ENCODE results near the gene GON4L.
"Not testable (repeated sequence)": the region's sequence is repeated elsewhere in the genome, so short reads cannot be mapped to it uniquely, and the experiment has no call there.

Gene GON4L

GRCh38 chr1:155773221-155773620 lies 83.8 kb downstream of the GON4L start:
- Histone ChIP-seq H3K27me3 (ENCODE audit: insufficient read depth, low read depth) (no peaks in the 10 kb centered on the region), H3K27ac (no peak overlapping the region), H2AFZ (ENCODE audit: low read depth) (no peak overlapping the region), H3K36me3 (ENCODE audit: insufficient read depth) (peaks cover 12% of the 10 kb centered on the region; the same call in 1 of the 2 replicates), H3K4me3 (IDR thresholded peaks at IDR 0.05; ENCODE audit: insufficient read depth, low read depth, low read length) (no peak overlapping the region), H3K79me2 (ENCODE audit: insufficient read depth, low read depth) (no peaks in the 10 kb centered on the region), H3K4me2 (no peak overlapping the region), H4K20me1 (ENCODE audit: insufficient read depth) (no peaks in the 10 kb centered on the region), H3K4me1 (ENCODE audit: low read depth, poor library complexity, severe bottlenecking) (no peaks in the 10 kb centered on the region), H3K9ac (no peak overlapping the region)
- TF ChIP-seq CTCF (conservative IDR thresholded peaks at IDR 0.05; ENCODE audit: low read depth, low read length): no peak

- peaks cover 20% of the 10 kb centered on the region; the same call in 1 of the 2 replicates for H3K36me3 ChIP-seq (ENCODE audit: insufficient read depth)
- H3K27ac ChIP-seq: no peak overlapping the region
Observed at GRCh38 chr1:155769257-155769656, 87.8 kb downstream of the GON4L start.

GRCh38 chr1:155767399-155767989 lies 89.5 kb downstream of the GON4L start:
- not testable (repeated sequence) for H3K27ac ChIP-seq; H2AFZ ChIP-seq (ENCODE audit: low read depth); H4K20me1 ChIP-seq (ENCODE audit: insufficient read depth); H3K9ac ChIP-seq; H3K4me2 ChIP-seq; H3K4me3 ChIP-seq (IDR thresholded peaks at IDR 0.05; ENCODE audit: insufficient read depth, low read depth, low read length); H3K27me3 ChIP-seq (ENCODE audit: insufficient read depth, low read depth); H3K4me1 ChIP-seq (ENCODE audit: low read depth, poor library complexity, severe bottlenecking); H3K79me2 ChIP-seq (ENCODE audit: insufficient read depth, low read depth)
- peaks cover 15% of the 10 kb centered on the region; the same call in 1 of the 2 replicates for H3K36me3 ChIP-seq (ENCODE audit: insufficient read depth)

More at GRCh38 chr1:155769257-155769656, 87.8 kb downstream of the GON4L start:
- Histone ChIP-seq H3K27me3 (ENCODE audit: insufficient read depth, low read depth) (no peaks in the 10 kb centered on the region), H3K4me2 (no peak overlapping the region), H2AFZ (ENCODE audit: low read depth) (no peak overlapping the region), H4K20me1 (ENCODE audit: insufficient read depth) (no peaks in the 10 kb centered on the region), H3K79me2 (ENCODE audit: insufficient read depth, low read depth) (no peaks in the 10 kb centered on the region), H3K9ac (no peak overlapping the region), H3K4me1 (ENCODE audit: low read depth, poor library complexity, severe bottlenecking) (no peaks in the 10 kb centered on the region), H3K4me3 (IDR thresholded peaks at IDR 0.05; ENCODE audit: insufficient read depth, low read depth, low read length) (no peak overlapping the region)
- TF ChIP-seq CTCF (conservative IDR thresholded peaks at IDR 0.05; ENCODE audit: low read depth, low read length): no peak

GRCh38 chr1:155763989-155764388 lies 93.0 kb downstream of the GON4L start:
- not testable (repeated sequence) for H3K9ac ChIP-seq; H3K4me1 ChIP-seq (ENCODE audit: low read depth, poor library complexity, severe bottlenecking); H3K4me2 ChIP-seq; H4K20me1 ChIP-seq (ENCODE audit: insufficient read depth); H2AFZ ChIP-seq (ENCODE audit: low read depth); H3K79me2 ChIP-seq (ENCODE audit: insufficient read depth, low read depth); H3K27me3 ChIP-seq (ENCODE audit: insufficient read depth, low read depth); H3K27ac ChIP-seq; H3K4me3 ChIP-seq (IDR thresholded peaks at IDR 0.05; ENCODE audit: insufficient read depth, low read depth, low read length)
- peaks cover 12% of the 10 kb centered on the region; the same call in 1 of the 2 replicates for H3K36me3 ChIP-seq (ENCODE audit: insufficient read depth)

GRCh38 chr1:155763090-155763815 lies 93.8 kb downstream of the GON4L start:
- H3K36me3 ChIP-seq (ENCODE audit: insufficient read depth): peaks cover 12% of the 10 kb centered on the region; the same call in 1 of the 2 replicates
- not testable (repeated sequence) for H3K27ac ChIP-seq; H3K4me1 ChIP-seq (ENCODE audit: low read depth, poor library complexity, severe bottlenecking); H3K4me2 ChIP-seq; H3K9ac ChIP-seq; H4K20me1 ChIP-seq (ENCODE audit: insufficient read depth); H3K4me3 ChIP-seq (IDR thresholded peaks at IDR 0.05; ENCODE audit: insufficient read depth, low read depth, low read length); H3K79me2 ChIP-seq (ENCODE audit: insufficient read depth, low read depth); H2AFZ ChIP-seq (ENCODE audit: low read depth); H3K27me3 ChIP-seq (ENCODE audit: insufficient read depth, low read depth)
